ENCODE results near the gene KRT33B.

DNA sequence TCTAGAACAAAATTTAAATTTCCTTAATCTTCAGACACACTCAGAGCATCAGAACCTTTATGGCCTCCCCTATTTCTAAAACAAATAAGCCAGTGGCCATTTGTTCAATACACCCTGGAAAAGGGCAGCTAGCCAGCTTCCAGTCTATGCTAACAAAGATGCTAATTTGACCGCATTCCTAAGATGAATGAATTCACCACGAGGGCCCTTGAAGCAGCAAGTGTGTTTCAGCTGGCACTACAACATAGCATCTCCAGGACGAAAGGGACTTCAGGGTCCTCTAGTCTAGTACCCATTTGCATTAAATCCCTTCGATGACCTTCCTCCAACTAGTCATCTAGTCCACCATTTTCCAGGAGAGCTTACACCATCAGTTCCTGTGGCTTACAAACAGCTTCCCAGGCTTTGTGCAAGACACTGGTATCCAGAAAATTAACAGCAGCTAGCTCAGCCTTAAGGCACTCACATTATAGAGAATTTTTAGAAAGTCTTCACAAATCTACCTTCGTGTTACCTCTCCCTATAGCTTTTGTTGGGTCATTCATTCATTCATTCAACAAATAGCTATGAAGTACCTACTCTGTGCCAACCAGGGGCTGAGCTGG is 43.8 kb upstream of the KRT33B start:
- TF ChIP-seq, protein P1, sequence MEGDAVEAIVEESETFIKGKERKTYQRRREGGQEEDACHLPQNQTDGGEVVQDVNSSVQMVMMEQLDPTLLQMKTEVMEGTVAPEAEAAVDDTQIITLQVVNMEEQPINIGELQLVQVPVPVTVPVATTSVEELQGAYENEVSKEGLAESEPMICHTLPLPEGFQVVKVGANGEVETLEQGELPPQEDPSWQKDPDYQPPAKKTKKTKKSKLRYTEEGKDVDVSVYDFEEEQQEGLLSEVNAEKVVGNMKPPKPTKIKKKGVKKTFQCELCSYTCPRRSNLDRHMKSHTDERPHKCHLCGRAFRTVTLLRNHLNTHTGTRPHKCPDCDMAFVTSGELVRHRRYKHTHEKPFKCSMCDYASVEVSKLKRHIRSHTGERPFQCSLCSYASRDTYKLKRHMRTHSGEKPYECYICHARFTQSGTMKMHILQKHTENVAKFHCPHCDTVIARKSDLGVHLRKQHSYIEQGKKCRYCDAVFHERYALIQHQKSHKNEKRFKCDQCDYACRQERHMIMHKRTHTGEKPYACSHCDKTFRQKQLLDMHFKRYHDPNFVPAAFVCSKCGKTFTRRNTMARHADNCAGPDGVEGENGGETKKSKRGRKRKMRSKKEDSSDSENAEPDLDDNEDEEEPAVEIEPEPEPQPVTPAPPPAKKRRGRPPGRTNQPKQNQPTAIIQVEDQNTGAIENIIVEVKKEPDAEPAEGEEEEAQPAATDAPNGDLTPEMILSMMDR (IDR thresholded peaks at IDR 0.05) = no peak
- no peak for TF ChIP-seq POLR2A (IDR thresholded peaks at IDR 0.05)

Data from body of pancreas (tissue), 4 donors.